NCI-H510A treated with DMSO at 0.1 percent for 48 hours (cell line): Measurements from ENCODE around the gene AFF3.

Experiments used
- DNase-seq: peaks from one replicate; lab custom pipeline; 2025; lab: John Stamatoyannopoulos, UW

Gene AFF3

GRCh38 chr2:100043081-100043890 lies 99.1 kb downstream of the AFF3 start:
- DNase-seq = no peak

GRCh38 chr2:100042562-100042961 lies 99.8 kb downstream of the AFF3 start:
- no peak for DNase-seq

- DNase-seq = no peak
Observed at GRCh38 chr2:100041946-100042345, 100.4 kb downstream of the AFF3 start.

DNA sequence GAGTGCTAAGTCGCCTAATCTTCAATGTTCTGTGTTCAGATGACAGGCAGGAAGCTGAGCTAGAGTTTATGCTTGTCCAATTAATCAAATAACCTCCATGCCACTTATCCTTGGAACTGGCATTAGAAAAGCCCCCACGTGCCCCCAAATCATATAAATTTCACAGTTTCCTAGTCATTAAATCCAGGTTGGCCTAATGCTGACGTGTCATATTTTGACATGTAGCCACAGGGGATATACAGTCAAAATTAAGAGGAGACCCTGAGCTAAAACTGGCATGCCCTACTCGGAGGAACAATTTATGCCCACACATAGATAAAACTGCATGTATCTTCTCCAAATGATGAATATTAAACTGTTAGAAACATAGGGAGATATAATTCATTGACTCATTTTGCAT lies 101.0 kb downstream of the AFF3 start:
- no peak for DNase-seq

- no peak for DNase-seq
Observed at GRCh38 chr2:100040906-100041305, 101.5 kb downstream of the AFF3 start.

- DNase-seq = no peak
Observed at GRCh38 chr2:100039291-100039980, 103.0 kb downstream of the AFF3 start.

GRCh38 chr2:100038011-100038410 lies 104.4 kb downstream of the AFF3 start:
- DNase-seq = no peak

GRCh38 chr2:100036793-100037192 lies 105.6 kb downstream of the AFF3 start:
- no peak for DNase-seq

DNA sequence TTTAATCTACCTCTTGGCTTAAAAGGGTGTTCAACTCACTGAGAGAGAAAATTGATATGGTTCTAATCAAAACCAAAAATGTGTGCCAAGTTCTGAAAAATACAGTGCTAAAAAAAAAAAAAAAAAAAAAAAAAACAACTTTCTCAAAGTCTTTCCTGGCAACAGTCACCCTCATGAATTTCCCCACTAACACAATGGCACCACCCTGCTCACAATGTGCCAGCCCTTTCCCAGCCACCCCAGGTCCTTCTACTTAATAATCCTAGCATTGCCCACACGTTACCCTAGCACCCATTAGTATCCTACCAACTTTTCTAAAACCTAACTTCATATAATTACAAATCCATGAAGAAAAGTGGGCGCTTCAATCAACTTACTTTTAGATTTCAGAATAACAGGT lies 106.4 kb downstream of the AFF3 start:
- no peak for DNase-seq

DNA sequence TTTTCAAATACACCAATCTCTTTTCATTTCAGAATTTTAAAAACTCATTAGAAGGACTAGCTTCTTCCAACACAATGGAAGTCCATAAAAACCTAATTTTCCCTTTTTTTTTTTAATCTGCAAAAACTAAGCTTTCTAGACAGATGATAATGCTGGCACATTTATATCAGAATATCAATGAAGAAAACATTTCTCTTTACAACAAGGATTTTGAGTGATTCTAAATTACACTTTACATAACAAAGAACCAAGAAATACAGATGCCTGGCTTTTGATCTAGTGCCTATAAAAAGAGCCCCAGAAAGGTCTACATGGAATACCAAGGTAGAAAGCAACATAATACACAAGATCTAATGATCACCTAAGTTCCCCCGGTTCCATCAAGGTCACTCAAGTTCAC lies 108.0 kb downstream of the AFF3 start:
- DNase-seq = no peak

- no peak for DNase-seq
Observed at GRCh38 chr2:100033976-100034375, 108.4 kb downstream of the AFF3 start.

DNA sequence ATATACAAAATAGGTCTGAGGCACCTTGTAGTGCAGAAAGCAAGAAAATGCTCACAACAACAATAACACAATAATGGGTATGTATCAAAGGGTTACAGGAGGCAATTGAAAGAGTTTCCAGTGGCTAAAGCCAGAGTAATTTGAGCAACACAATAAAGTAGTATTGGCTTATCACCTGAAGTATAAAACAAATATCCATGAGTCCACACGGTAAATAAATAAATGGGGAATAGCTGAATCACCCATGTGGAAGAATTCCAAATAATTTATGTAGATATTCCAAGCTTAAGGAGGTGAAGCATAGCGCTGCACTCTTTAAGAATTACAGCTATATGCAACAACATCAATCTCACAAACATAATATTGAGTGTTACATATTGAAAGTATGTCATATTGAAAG lies 110.8 kb downstream of the AFF3 start:
- no peak for DNase-seq

GRCh38 chr2:100029460-100029859 lies 112.9 kb downstream of the AFF3 start:
- no peak for DNase-seq

GRCh38 chr2:100021791-100022340 lies 120.5 kb downstream of the AFF3 start:
- no peak for DNase-seq

DNA sequence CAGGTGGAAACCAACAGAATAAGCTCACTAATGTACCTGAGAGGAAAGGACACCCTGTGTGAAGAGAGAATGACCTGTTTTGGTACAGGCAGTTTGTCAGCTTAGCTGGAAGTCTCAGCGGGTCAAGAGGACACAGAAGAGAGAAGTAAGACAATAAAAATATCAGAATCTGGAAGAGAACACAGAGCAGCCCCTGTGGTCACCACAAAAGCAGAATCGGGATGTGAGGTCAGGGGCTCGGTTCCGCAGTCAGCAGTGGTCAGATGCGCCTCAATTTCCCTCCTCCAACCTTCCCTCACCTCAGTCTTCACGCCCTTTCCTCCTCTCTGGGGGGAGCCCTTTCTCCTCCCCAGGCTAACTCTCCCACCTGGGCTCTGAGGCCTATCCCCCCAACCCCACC lies 122.9 kb downstream of the AFF3 start:
- no peak for DNase-seq

DNA sequence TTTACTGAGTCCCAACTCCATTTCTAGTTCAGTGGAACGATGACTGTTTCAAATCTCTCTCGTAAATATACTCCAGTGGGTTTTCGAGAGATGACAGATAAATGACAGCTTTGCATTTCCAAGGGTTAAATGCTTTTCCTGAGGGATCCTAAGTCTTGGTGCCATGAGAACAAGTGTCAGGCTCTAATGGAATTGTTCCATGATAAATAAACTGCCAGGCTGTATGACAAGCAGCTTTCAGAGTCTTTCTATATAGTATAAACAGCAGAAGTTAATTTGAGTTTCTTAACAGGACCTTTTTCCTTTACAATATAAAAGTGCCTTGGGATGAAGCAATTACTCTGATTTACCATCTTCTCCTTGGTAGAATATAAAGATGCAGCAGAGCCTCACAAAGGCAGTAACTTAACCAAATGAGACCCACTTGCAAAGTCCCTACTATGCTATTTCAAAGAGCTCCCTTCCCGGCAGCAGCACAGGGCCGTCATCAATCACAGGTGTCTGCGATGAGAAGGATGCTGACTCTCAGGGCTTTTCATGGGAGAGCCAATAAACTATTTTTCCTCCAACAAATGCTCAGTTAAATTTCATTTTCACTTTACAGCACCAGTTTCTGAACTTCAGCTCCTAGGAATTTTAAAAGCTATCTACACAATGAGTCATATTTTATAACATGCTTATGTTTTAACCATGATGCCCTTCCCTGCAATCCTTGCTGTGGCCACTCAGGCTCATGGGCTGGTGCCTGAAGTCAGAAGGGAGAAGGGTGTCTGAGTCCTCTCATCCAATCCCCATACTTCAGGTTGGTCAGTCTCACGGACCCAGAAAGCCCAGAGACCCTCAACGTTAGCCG lies 123.8 kb downstream of the AFF3 start:
- DNase-seq = no peak

DNA sequence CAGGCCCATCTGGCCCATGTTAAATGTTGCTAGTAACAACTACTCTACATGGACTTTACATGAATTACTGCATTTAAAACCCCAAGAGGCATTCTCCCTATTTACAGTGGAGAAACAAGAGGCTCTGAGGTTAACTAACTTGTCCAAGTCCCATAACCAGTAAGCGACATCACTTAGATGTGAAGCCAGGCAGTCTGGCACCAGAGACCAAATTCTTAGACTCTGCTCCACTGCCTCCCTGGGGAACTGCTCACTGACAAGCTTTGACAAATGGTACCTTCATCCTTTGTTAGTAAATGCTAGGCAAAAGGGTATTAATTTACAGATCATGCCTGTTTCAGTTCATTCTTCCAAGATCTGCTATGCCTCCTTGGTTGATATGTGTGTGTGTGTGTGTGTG lies 124.8 kb downstream of the AFF3 start:
- no peak for DNase-seq

DNA sequence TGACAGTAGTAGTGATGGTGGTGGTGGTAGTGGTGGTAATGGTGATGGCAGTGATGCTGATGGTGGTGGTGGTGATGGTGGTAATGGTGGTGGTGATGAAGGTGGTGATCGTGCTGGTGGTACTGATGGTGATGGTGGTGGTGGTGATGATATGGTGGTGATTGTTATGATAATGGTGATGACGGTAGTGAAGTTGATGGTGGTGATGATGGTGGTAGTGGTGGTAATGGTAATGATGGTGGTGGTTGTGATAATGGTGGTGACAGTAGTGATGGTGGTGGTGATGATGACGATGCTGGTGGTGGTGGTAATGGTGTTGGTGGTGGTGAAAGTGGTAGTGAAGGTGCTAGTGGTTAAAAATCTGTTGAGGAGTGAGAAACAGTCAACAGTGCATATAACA lies 125.6 kb downstream of the AFF3 start:
- no peak for DNase-seq

DNA sequence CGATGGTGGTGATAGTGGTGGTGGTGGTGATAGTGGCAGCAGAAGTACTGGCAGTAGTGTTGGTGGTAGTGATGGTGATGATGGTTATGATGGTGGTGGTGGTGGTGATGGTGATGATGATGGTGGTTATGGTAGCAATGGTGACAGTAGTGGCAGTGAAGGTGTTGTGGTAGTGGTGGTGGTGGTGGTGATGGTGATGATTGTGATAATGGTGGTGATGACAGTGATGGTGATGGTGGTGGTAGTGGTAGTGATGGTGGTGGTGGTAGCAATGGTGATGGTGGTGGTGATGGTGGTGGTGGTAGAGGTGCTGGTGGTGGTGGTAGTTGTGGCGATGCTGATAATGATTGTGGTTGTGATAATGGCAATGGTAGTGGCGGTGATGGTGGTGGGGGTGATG lies 126.5 kb downstream of the AFF3 start:
- no peak for DNase-seq

GRCh38 chr2:100013892-100014677 lies 128.3 kb downstream of the AFF3 start:
- DNase-seq = no peak

GRCh38 chr2:100012561-100012960 lies 129.8 kb downstream of the AFF3 start:
- DNase-seq = no peak
